ENCODE measurements around the gene IFNA6. TPM values are rescaled to one million over a fixed set of nuclear protein-coding genes. Genes with fewer than 3 reads are reported as not detected.

The IFNA6 gene
- total RNA-seq, 2 donors from 2014 or later: not detected

DNA sequence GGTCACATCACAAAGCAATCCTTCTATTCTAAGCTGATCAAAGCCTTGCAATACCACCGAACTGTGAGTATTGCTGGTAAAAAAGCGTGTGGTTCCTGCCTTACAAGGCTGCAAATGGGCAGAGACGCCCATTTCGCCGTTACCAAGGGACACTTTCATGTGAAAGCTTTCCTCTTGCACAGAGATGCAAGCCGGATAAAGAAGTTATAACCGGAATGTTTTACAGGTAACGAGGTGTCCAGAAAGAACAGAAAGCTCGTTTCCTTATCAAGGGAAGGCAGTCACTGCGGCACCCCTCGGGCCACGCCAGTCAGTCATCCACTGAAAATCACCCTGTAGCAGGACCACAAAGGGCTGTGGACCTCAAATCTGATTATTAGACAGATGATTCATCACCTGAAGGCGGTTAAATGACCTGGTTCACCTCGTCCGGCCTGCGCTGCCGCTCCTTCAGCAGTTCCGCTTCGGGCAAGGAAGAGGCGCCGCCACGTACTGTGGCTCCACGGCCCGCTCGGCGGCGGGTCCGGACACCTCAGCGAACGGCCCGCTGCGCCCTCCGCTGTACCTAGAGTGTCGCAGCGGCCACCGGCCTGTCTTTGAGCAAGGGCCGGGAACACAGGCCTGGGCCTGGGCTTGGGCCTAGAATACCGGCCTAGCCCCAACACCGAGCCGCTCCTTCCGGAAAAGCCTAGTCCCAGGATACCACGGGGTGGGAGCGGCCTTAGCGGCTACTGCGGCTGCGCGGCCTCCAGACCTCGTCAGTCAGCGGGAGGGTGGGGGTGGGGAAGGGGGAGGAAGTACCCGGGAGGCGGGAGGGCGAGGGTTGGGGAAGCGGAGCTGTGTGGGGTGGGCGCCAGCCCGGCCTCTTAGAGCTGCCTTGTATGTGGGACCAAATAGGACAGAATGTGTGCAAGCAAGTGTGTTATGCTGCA lies 15.7 kb downstream of the IFNA6 start, which contains the start of gene KLHL9:
KLHL9 (minus strand) TSS at position 704 of the 932 bp plus-strand sequence; CDS start at position 159, 545 bp downstream.
- ATAC-seq: peak; percentile 99
- DNase-seq: peak; percentile 94
- intact Hi-C loops (cut with DNase I, micrococcal nuclease): no loop called here

GRCh38 chr9:21333226-21333625 lies 17.5 kb downstream of the IFNA6 start:
- DNase-seq (no peak), ATAC-seq (no peak)
- intact Hi-C loops (cut with DNase I, micrococcal nuclease): no loop called here

- DNase-seq (no peak), ATAC-seq (no peak)
- intact Hi-C loops (cut with DNase I, micrococcal nuclease): no loop called here
These were observed 18.8 kb downstream of the IFNA6 start for GRCh38 chr9:21331676-21332402.

- no peak for DNase-seq
- ATAC-seq: peak; percentile 77
- intact Hi-C loops (cut with DNase I, micrococcal nuclease): loop anchor here in 1 of 2 donors (2.0 to 10.0 kb wide), 2 partner anchors 70 to 128 kb away; no protein-coding TSS in a partner anchor
These were observed 24.1 kb downstream of the IFNA6 start for GRCh38 chr9:21326526-21327139.

DNA sequence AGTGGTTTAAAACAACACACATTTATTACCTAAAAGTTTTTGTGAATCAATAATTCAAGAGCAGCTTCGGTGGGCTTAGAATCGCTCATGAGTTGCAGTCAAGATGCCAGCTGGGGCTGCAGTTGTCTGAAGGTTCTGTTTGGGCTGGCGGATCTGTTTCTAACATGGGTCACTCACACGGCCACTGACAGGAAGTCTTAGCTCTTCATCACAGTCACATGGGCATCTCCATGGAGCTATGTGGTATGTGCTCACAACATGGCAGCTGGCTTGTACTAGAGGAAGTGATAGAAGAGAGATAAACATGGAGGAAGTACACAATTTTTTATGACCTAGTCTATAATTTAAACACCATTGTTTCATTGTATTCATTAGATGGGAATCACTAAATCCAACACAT lies 26.6 kb downstream of the IFNA6 start:
- DNase-seq: no peak
- intact Hi-C loops (cut with DNase I, micrococcal nuclease): loop anchor here in 1 of 2 donors (10.0 kb wide), 1 partner anchor 131 kb away; no protein-coding TSS in a partner anchor
- peak; percentile 30 for ATAC-seq

- ATAC-seq (no peak), DNase-seq (no peak)
- intact Hi-C loops (cut with DNase I, micrococcal nuclease): loop anchor here in 1 of 2 donors (10.0 kb wide), 1 partner anchor 132 kb away; no protein-coding TSS in a partner anchor
These were observed 27.7 kb downstream of the IFNA6 start for GRCh38 chr9:21322911-21323461.

- intact Hi-C loops (cut with DNase I, micrococcal nuclease): loop anchor here in 1 of 2 donors (10.0 kb wide), 1 partner anchor 134 kb away; no protein-coding TSS in a partner anchor
- DNase-seq (no peak), ATAC-seq (no peak)
These were observed 30.2 kb downstream of the IFNA6 start for GRCh38 chr9:21320465-21320864.

DNA sequence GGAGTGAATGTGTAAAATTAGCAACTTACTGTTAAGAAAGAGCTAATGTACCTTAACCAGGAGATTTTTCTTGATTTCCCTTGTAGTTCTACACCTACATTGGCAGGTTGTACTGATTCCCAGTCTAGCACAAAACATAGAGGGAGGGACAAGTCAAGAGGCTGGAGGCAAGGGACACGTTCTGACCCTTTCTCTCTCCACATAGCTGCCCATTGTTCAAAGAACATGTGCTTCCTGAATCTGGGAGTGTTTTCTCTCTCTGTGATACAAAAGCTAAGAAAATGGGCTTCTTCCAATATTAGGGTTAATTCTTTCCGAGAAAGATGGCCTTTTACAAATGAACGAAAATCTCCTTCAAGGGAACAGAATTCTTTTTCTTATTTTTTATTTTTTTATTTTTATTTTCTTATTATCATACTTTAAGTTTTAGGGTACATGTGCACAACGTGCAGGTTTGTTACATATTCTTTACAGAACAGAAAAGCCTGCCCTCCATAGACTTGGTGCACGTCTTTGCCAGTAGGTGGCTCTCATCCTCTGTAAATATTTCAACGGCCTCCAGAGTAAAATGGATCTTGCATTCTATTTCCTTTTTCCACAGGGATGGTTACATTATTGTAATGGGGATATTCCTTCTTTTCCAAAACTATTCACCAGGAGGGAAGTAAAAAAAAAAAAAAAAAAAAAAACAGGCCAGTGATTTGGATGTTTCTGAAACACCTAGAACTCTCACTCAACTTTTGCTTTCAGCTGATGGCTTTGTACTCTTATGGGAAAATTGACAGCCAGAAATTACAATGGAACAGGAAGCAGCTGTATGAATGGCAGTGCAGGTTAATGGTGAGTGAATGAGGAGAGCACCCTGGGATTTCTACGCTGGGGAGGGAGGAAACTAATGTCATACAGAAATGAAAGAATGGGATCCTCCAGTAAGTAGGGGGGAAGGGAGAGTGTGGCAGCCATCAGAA lies 32.4 kb downstream of the IFNA6 start:
- peak in 1 of 2 donors; percentile 36 for DNase-seq
- intact Hi-C loops (cut with DNase I, micrococcal nuclease): loop anchor here in 1 of 2 donors (5.0 kb wide), 1 partner anchor 469 kb away; no protein-coding TSS in a partner anchor
- peak; percentile 85 for ATAC-seq

GRCh38 chr9:21316860-21317259 lies 33.8 kb downstream of the IFNA6 start:
- intact Hi-C loops (cut with DNase I, micrococcal nuclease): loop anchor here in 1 of 2 donors (5.0 kb wide), 1 partner anchor 470 kb away; no protein-coding TSS in a partner anchor
- ATAC-seq: peak; percentile 30
- DNase-seq: peak in 1 of 2 donors; percentile 10

- DNase-seq (no peak), ATAC-seq (no peak)
- intact Hi-C loops (cut with DNase I, micrococcal nuclease): loop anchor here in 1 of 2 donors (5.0 kb wide), 1 partner anchor 471 kb away; no protein-coding TSS in a partner anchor
These were observed 34.5 kb downstream of the IFNA6 start for GRCh38 chr9:21316032-21316842.

- no peak for DNase-seq
- intact Hi-C loops (cut with DNase I, micrococcal nuclease): no loop called here
- no peak for ATAC-seq
These were observed 36.5 kb downstream of the IFNA6 start for GRCh38 chr9:21314152-21314551.

GRCh38 chr9:21311889-21312288 lies 38.8 kb downstream of the IFNA6 start:
- DNase-seq (no peak), ATAC-seq (no peak)
- intact Hi-C loops (cut with DNase I, micrococcal nuclease): no loop called here

DNA sequence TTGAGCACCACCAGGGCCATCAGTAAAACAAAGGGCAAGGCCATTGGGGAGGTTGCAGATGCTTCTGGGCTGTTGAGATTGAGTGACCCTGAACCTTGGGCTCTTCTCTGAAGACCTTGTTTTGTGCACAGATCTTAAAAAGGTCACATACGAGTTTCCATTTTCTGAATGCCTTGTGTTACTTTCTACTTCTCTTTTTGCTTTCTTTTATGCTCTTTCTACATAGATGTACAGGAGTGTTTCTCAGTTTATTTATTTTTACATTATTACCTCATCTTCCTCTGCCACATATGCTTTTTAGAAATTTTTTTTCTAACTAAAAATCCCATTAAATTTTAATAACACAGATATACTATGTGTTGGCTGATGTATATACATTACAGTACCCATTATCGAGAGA lies 45.5 kb downstream of the IFNA6 start, which contains the start of gene IFNA5:
IFNA5 (minus strand) TSS at position 101 of the 400 bp plus-strand sequence; CDS start at position 44, 57 bp downstream.
- no peak for ATAC-seq
- DNase-seq: no peak
- intact Hi-C loops (cut with DNase I, micrococcal nuclease): no loop called here
